MM.1S (cell line): ENCODE data around the gene INHBE.

ENCODE experiments used
- CTCF ChIP-seq: fragments of 300-600 bp; sonication (generic); IDR thresholded peaks from 2 replicates; pipeline ENCODE4 v1.5.1; 2016; ENCODE audit warnings: antibody characterized with exemption, low read length, mixed read lengths
- EZH2 ChIP-seq: fragments of 300-600 bp; sonication (generic); optimal IDR thresholded peaks from 2 replicates; pipeline ENCODE3; 2017; ENCODE audit warnings: low read depth, mild to moderate bottlenecking, antibody characterized with exemption, low read length, mixed read lengths

- no peak for TF ChIP-seq CTCF
- TF ChIP-seq EZH2, result no peak
These were observed 3.6 kb downstream of the INHBE start for GRCh38 chr12:57458665-57459054.
